Psoas muscle (tissue), 8 donors: ENCODE results near the gene WBP1L. TPM values are rescaled to one million over a fixed set of nuclear protein-coding genes. Genes with fewer than 3 reads are reported as not detected.

Source experiments
- ATAC-seq, 4 donors: fragments of 200-7000 bp; cut with Tn5 transposase; one replicate each; pipeline ENCODE4 v1.9.1; 2020; ENCODE audit warnings: moderate library complexity in 3 of 4, mild to moderate bottlenecking in 2 of 4
- DNase-seq, 2 donors: peaks; one replicate each; pipeline ENCODE4 v3.0.0-alpha.2; 2020
- H3K27ac ChIP-seq: fragments of 200-600 bp; one replicate; pipeline ENCODE4 v1.8.0; 2022
- H3K27me3 ChIP-seq, 3 donors: fragments of 200-600 bp in 1 of 3; one replicate each; pipeline versions ENCODE4 v1.6.1 to v1.8.0; 2013 to 2022; ENCODE audit warnings: low read length in 2 of 3, mild to moderate bottlenecking in 2 of 3, moderate library complexity in 1 of 3; ENCODE audit not compliant: insufficient read depth in 3 of 3
- H3K36me3 ChIP-seq, 2 donors: fragments of 200-600 bp in 1 of 2; one replicate each; pipeline versions ENCODE4 v1.6.1 to v1.8.0; 2013 to 2022; ENCODE audit warnings: low read depth in 1 of 2, mild to moderate bottlenecking in 1 of 2, moderate library complexity in 1 of 2; ENCODE audit not compliant: insufficient read depth in 1 of 2
- H3K4me1 ChIP-seq: fragments of 200-600 bp; one replicate; pipeline ENCODE4 v1.8.0; 2022
- H3K4me3 ChIP-seq: fragments of 200-600 bp; one replicate; pipeline ENCODE4 v1.8.0; 2022; ENCODE audit warnings: mild to moderate bottlenecking
- H3K9me3 ChIP-seq: fragments of 200-600 bp; one replicate; pipeline ENCODE4 v1.8.0; 2022
- CTCF ChIP-seq: fragments of 200-600 bp; IDR thresholded peaks from one replicate; pipeline ENCODE4 v1.8.0; 2022; ENCODE audit warnings: antibody characterized with exemption
- WGBS, 3 donors: extraction: QIAGEN DNeasy Blood & Tissue Kit; methylation state at CpG; one replicate each; pipeline versions ENCODE4 v1.1.6 to v1.1.7; 2013; 5-methylcytosine and 5-hydroxymethylcytosine counted together
- intact Hi-C, 2 donors: fragments of 100-400 bp; cut with DNase I; formaldehyde crosslinking; loops; one replicate each; pipeline versions ENCODE4 v1.11.0 to v1.14.2; 2022
- polyA plus RNA-seq, 3 donors: library from polyadenylated mRNA; stranded (reverse); fragments of 200-250 nt; gene quantifications; one replicate each; pipeline ENCODE4 v1.2.3, GENCODE V29; 2013
- total RNA-seq, 4 donors: library from RNA; stranded (reverse); fragmentation: NEBNext Ultra II Directional in 2 of 4; extraction: Animal tissue kit (Norgen Biotek cat#: 25700) in 2 of 4; gene quantifications; one replicate each; pipeline versions ENCODE4 v1.2.1 to v1.2.4, GENCODE V29; 2021 to 2023
- donor health status: healthy with polysubstance abuse.
- donor health status: DM: no; HTN: no; CAD: no; lungs with moderate emphysema.
- donor health status: Bipolar disorder and iron deficiency.
- donor health status: healthy.
- donor health status: DM: yes; HTN: yes; CAD: no.
- donor health status: DM: no; HTN: no; CAD: no.
- donor health status: DM: no; HTN: no; CAD: no.
- donor health status: DM: yes; HTN: yes; CAD: no.

WBP1L gene
- total and polyA plus RNA-seq, 7 donors: 26.4 to 77.2 (median 54.1) TPM

GRCh38 chr10:102791754-102792395 lies 48.1 kb downstream of the WBP1L start:
- Histone ChIP-seq H3K27me3 (no peaks in the 10 kb centered on the region), H3K36me3 (peaks cover 0 to 4% of the 10 kb centered on the region in 2 donors), H3K4me1 (peaks cover 73% of the 10 kb centered on the region), H3K27ac (peak overlapping the region; percentile 87), H3K4me3 (no peak overlapping the region), H3K9me3 (no peaks in the 10 kb centered on the region)
- TF ChIP-seq CTCF: no peak
- WGBS, 3 donors: 44 to 59% (median 46%) methylated on average over 8 of the region's 8 CpGs
- intact Hi-C loops: no loop called here
- DNase-seq: no peak
- ATAC-seq: no peak

- Histone ChIP-seq H3K36me3 (peaks cover 6 to 26% of the 10 kb centered on the region in 2 donors), H3K27ac (peak overlapping the region; percentile 87), H3K9me3 (no peaks in the 10 kb centered on the region), H3K4me1 (peaks cover 79% of the 10 kb centered on the region), H3K4me3 (peak overlapping the region; percentile 43), H3K27me3 (no peaks in the 10 kb centered on the region)
- DNase-seq: peak in 1 of 2 donors; percentile 66
- peak; percentile 54 to 68 (median 65) for ATAC-seq
- TF ChIP-seq CTCF: no peak
- 44 to 55% (median 47%) methylated on average over 15 of the region's 15 CpGs for WGBS, 3 donors
- intact Hi-C loops: loop anchor here (2.0 to 5.0 kb wide), 2 partner anchors 19 to 652 kb away; no protein-coding TSS in a partner anchor
These were observed 52.0 kb downstream of the WBP1L start for GRCh38 chr10:102795453-102796406.

GRCh38 chr10:102796407-102797176 lies 52.8 kb downstream of the WBP1L start:
- ATAC-seq: peak; percentile 83 to 93 (median 88)
- 9 to 18% (median 10%) methylated on average over 9 of the region's 9 CpGs for WGBS, 3 donors
- Histone ChIP-seq H3K9me3 (no peaks in the 10 kb centered on the region), H3K36me3 (peaks cover 6 to 26% of the 10 kb centered on the region in 2 donors), H3K27ac (peak overlapping the region; percentile 87), H3K4me3 (peak overlapping the region; percentile 43), H3K27me3 (no peaks in the 10 kb centered on the region), H3K4me1 (peaks cover 79% of the 10 kb centered on the region)
- intact Hi-C loops: loop anchor here (2.0 to 5.0 kb wide), 2 partner anchors 20 to 651 kb away; no protein-coding TSS in a partner anchor
- no peak for TF ChIP-seq CTCF
- peak; percentile 89 to 94 for DNase-seq

- H3K9me3 ChIP-seq: no peaks in the 10 kb centered on the region
- no peaks in the 10 kb centered on the region for H3K27me3 ChIP-seq
- H3K27ac ChIP-seq: peak overlapping the region; percentile 87
- H3K4me3 ChIP-seq: peak overlapping the region; percentile 9
- peak; percentile 73 to 79 (median 76) for ATAC-seq
- 29 to 35% (median 33%) methylated on average over 8 of the region's 8 CpGs for WGBS, 3 donors
- H3K4me1 ChIP-seq: peaks cover 85% of the 10 kb centered on the region
- no peak for TF ChIP-seq CTCF
- intact Hi-C loops: loop anchor here (5.0 kb wide), 2 partner anchors 58 to 647 kb away; partner anchors contain the start of gene WBP1L (in 1 of the 2)
- H3K36me3 ChIP-seq: peaks cover 6 to 32% of the 10 kb centered on the region in 2 donors
- DNase-seq: peak; percentile 83 to 93
These were observed 56.1 kb downstream of the WBP1L start for GRCh38 chr10:102799691-102800471.
